ENCODE results near the gene SLC12A8. TPM values are rescaled to one million over a fixed set of nuclear protein-coding genes. Genes with fewer than 3 reads are reported as not detected.

Gene SLC12A8
- total RNA-seq, 1 experiment from 2014 or later: 57.8 TPM

DNA sequence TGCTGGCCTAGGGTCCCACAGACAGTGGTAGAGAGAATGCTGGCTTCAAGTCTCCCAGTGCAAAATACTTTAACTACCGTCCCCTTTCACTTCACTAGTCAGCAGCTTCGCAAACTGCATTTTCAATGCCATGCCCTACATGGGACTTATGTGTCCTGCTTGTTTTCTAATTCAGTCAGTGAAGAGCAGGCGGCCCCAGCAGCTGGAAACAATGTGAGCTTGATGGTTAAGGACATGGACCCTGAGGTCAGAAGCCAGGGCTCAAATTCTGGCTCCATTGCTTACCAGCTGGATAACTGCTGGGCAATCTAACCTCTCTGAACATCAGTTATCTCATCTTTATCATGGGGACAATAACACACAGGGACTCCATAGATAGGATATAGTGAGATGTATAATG is 58.4 kb downstream of the SLC12A8 start:
- DNase-seq (ENCODE audit: low spot score): no peak

- no peak for DNase-seq (ENCODE audit: low spot score)
Measured at GRCh38 chr3:125152951-125153350, 59.6 kb downstream of the SLC12A8 start.

DNA sequence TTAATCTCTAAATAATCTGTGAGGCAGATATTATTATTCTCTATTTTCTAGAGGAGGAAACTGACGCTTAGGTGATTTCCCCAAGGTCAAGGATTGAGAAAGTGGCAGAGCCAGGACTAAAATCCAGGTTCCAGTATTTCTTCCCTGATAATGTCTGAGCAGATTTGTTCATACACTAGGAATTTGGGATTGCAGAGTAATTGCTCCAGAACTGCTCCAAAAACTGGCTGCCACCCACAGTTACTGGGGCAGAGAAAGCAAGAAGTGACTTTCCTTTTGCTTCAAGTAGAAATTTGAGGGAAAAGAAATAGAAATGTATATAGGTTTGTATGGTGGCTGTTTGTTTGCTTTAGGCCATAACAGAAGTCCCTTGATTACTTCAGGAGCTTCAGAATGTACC is 60.6 kb downstream of the SLC12A8 start:
- DNase-seq (ENCODE audit: low spot score): no peak

GRCh38 chr3:125151442-125151817 is 61.1 kb downstream of the SLC12A8 start:
- DNase-seq (ENCODE audit: low spot score): no peak

- peak; percentile 83 for DNase-seq (ENCODE audit: low spot score)
Measured at GRCh38 chr3:125150525-125151441, 61.8 kb downstream of the SLC12A8 start.

- no peak for DNase-seq (ENCODE audit: low spot score)
Measured at GRCh38 chr3:125149462-125149861, 63.1 kb downstream of the SLC12A8 start.

GRCh38 chr3:125148836-125149235 is 63.7 kb downstream of the SLC12A8 start:
- no peak for DNase-seq (ENCODE audit: low spot score)

DNA sequence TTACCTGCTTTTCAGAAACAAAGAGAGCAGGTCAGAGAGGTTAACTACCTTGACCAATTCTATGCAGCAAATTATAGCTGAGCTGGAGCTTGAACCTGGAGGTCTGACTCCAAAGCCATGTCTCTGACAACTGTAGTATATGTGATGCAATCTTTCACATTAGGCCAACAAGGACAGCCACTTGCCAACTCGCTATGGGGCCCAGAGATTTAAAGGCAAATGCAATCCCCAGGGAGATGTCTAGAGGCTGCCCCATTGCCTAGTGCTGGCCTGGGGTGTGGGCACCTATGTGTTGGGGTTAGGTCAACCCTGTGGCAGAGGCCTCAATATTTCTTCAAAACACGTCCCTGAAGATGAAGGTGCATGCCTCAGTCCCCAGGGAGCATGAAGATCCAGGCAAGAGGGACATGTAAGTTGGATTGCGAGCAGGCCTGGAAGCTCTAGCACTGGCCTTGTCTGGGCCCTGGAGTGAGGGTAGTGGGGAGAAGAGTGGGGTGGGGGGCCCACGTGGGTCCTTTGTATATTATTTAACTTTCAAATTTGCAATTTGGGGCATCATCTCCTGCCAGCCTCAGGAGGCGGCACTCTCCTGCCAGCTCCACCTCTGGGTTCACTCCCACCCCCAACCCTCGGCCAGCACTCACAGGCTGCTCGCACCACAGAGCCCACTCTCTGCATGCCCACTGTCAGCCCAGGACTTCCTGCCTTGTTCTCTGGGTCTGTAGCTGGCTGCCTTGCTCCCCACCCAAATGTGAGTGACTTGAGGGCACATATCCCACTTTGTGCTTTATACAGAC is 64.3 kb downstream of the SLC12A8 start:
- DNase-seq (ENCODE audit: low spot score): no peak

DNA sequence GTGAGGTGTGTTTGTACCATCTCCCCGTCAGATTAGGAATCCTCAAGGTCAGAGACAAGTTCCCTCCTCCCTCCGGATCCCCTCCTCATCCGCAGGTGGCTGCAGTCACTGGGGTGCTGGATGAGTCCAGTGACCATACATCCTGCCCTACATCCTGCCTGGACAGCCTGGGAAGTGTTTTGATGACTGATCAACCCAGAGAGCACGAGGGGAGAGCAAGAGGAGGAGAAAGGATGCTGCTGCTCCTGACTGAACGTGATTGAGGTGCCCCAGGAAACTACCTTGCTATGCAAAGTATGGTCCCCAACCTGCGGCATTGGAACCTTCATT is 65.1 kb downstream of the SLC12A8 start:
- no peak for DNase-seq (ENCODE audit: low spot score)

DNA sequence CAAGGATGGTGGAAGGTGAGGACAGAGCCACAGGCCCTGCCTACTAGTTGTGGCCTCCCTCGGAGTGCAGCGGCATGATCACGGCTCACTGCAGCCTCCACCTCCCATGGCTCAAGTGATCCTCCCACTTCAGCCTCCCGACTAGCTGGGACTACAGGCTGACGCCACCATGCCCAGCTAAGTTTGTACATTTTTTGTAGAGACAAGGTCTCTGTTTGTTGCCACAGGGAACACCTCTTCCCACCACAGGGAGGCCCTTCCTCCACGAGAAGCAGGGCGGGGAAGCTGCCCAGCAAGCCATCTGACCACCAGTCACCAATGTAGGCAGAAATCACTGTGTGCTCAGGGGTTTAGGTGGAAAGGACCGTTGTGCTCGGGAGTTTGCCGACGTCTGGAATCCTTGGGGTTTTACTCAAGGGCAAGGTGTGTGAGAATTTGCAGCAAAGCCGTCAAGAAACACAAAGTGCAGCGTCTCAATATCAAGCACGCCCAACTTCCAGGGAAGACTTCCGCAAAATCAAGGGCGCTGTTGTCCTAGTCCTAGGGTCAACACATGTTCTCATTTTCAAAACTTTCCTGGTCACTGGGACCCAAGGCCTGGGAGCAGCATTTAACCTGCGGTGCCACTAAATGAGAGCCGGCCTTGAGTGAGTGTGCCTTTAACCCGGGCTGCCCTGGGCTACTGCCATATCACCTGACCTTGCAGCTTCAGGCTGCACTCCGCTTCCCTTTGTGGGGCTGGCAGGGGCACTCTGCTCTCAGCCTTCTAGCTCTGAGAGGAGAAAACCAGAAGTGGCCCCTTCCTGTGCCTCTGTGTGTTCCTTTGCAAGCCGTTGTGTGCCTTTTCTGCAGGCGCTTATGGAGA is 65.7 kb downstream of the SLC12A8 start:
- no peak for DNase-seq (ENCODE audit: low spot score)

DNA sequence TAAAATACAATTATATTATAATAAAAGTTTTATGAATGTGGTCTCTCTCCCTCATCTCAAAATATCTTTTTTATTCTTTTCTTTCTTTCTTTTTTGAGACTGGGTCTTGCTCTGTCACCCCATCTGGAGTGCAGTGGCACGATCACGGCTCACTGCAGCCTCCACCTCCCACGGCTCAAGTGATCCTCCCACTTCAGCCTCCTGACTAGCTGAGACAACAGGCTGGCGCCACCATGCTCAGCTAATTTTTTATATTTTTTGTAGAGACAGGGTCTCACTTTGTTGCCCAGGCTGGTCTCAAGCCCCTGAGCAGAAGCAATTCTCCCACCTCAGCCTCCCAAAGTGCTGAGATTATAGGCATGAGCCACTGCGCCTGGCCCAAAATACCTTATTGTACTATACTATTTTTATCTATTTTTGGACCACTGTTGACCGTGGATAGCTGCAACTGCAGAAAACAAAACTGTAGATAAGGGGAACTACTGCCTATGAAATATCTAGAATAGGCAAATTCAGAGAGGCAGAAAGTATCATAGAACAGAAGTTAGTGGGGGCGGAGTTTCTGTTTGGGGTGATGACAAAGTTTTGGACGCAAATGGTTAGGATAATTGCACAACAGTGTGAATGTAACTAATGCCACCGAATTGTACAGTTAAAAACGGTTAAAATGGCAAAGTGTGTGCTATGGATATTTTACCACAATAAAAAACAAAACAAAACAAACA is 66.6 kb downstream of the SLC12A8 start:
- no peak for DNase-seq (ENCODE audit: low spot score)

GRCh38 chr3:125144653-125145314 is 67.8 kb downstream of the SLC12A8 start:
- no peak for DNase-seq (ENCODE audit: low spot score)

GRCh38 chr3:125143982-125144652 is 68.4 kb downstream of the SLC12A8 start:
- DNase-seq (ENCODE audit: low spot score): no peak

- no peak for DNase-seq (ENCODE audit: low spot score)
Measured at GRCh38 chr3:125143538-125143937, 69.0 kb downstream of the SLC12A8 start.

DNA sequence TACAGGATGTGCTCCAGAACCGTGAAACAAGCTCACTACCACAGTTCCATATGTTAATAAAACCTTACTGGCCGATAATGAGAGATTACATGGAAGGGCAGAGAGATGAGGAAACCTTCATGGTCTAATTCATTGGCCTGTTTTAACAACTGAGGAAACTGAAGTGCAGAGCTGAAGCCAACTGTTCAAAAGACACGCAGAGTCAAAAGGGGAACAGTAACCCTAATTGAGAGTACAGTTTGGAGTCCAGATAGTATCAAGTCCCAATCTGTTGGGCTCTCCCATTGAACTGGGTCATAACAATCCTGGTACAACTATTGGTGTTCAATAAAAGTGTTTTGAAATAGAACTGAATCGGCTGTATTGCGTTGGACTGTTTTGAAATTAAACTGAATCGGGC is 69.6 kb downstream of the SLC12A8 start:
- DNase-seq (ENCODE audit: low spot score): no peak

- DNase-seq (ENCODE audit: low spot score): no peak
Measured at GRCh38 chr3:125142420-125142778, 70.1 kb downstream of the SLC12A8 start.

DNA sequence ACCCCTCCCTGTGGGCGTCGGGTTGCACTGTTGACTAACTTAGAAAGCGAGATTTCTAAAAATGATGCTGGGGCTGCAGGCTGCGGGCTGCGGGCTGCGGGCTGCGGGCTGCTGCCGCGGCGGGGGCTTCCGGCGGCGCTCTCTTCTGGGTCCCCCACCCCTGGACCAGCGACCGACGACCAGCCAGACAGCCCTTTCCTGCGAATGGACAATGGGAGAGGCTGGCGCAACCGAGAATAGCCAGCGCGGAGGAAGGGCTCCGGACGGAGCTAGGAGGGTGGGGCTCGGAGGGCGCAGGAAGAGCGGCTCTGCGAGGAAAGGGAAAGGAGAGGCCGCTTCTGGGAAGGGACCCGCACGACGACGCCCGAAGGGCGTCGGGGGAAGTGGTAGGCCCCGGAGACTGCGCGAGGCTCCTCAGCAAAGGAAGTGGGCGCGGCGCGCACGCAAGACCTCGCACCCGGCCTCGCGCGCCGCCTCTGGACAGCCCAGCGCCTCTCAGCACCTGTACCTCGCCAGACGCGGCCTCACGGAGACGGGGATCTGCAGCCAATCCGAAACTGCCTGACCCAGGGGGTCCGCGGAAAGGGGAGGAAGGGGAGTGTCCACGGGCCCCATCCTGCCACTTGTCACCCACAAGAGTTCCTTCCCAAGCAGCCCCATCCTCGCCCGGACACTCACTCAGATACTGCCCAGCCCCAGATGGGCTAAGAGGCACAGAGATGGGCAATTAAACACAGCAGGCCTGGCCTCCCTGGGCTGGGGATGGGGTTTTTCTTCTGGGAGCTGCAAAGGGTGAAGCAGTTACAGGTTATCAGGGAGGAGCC is 70.7 kb downstream of the SLC12A8 start:
- no peak for DNase-seq (ENCODE audit: low spot score)

DNA sequence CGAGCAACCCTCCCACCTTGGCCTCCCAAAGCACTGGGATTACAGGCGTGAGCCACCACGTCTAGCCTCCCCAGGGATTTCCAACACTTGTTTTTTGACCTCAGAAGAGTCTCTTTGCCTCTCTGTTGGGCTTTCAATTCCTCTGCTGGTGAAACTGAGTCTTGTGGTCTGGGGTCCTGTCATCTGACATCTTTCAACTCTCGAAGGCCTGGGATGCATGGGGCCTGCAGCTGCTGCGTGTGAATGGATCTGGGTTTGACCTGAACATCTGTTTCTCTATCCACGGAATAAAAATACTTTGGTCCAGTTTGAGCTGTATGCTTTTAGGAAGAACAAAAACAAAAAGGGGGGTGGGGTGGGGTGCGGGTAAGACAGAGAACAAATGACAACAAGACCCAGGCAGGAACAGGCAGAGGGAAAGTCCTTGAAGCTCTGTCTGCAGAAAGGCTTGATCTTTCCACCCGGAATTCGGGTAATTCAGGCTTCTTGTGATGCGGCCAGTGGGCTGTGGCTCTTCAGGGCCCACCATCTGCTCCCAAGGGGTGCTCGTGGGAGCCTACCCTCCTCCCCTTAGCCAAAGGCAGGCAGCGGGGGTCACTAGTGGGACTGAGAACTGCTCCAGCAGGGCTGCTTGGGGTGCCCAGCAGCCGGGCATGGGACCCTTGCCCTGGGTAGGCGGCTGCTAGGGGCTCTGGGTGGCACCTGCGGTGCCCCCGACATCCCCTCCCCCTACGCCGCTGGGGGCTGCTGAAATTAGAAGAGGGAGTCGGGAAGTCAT is 71.5 kb downstream of the SLC12A8 start:
- no peak for DNase-seq (ENCODE audit: low spot score)

All from HT-29 (cell line).